Panc1 (cell line): ENCODE data around the gene NFATC1.

Experiments
- POLR2AphosphoS5 ChIP-seq: IDR thresholded peaks from 2 replicates; pipeline ENCODE4 v1.6.1; 2012; ENCODE audit warnings: mild to moderate bottlenecking, low read depth, low read length, moderate library complexity
- REST ChIP-seq, 2 experiments: IDR thresholded peaks; 2 replicates each; pipeline ENCODE4 v1.6.1; 2011 to 2012; ENCODE audit warnings: low read depth in 2 of 2, control low read depth in 1 of 2, low read length in 1 of 2, mild to moderate bottlenecking in 1 of 2, moderate library complexity in 1 of 2; ENCODE audit not compliant: insufficient read depth in 1 of 2
- SIN3A ChIP-seq: IDR thresholded peaks from 2 replicates; pipeline ENCODE4 v1.6.1; 2012; ENCODE audit warnings: low read depth, mild to moderate bottlenecking, low read length, moderate library complexity, borderline replicate concordance; ENCODE audit not compliant: insufficient read depth
- TF ChIP-seq, protein P1 (sequence below): fragments of 450-650 bp; IDR thresholded peaks from 2 replicates; pipeline ENCODE4 v1.5.1; 2017; ENCODE audit warnings: mild to moderate bottlenecking

- TF ChIP-seq, protein P1, sequence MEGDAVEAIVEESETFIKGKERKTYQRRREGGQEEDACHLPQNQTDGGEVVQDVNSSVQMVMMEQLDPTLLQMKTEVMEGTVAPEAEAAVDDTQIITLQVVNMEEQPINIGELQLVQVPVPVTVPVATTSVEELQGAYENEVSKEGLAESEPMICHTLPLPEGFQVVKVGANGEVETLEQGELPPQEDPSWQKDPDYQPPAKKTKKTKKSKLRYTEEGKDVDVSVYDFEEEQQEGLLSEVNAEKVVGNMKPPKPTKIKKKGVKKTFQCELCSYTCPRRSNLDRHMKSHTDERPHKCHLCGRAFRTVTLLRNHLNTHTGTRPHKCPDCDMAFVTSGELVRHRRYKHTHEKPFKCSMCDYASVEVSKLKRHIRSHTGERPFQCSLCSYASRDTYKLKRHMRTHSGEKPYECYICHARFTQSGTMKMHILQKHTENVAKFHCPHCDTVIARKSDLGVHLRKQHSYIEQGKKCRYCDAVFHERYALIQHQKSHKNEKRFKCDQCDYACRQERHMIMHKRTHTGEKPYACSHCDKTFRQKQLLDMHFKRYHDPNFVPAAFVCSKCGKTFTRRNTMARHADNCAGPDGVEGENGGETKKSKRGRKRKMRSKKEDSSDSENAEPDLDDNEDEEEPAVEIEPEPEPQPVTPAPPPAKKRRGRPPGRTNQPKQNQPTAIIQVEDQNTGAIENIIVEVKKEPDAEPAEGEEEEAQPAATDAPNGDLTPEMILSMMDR, result no peak
- TF ChIP-seq REST (IDR thresholded peaks at IDR 0.05; ENCODE audit: insufficient read depth in 1 of 2, low read depth in 2 of 2, low read length in 1 of 2) (no peak), SIN3A (no peak), POLR2AphosphoS5 (no peak)
These were observed 34.1 kb downstream of the NFATC1 start for GRCh38 chr18:79429785-79430281.
